Thyroid gland (tissue), 4 donors: ENCODE measurements around the gene SIPA1L2. TPM values are rescaled to one million over a fixed set of nuclear protein-coding genes. Genes with fewer than 3 reads are reported as not detected.

Experiments
- DNase-seq, 2 donors: peaks; one replicate each; pipeline ENCODE4 v3.0.0-alpha.2; 2019
- H3K27ac ChIP-seq, 3 donors: fragments of 200-600 bp; sonication (generic); 1 replicate in 2 of 3; 2 replicates in 1 of 3; pipeline ENCODE4 v1.5.1; 2016 to 2019; ENCODE audit warnings: mild to moderate bottlenecking in 1 of 3, moderate library complexity in 1 of 3
- H3K27me3 ChIP-seq: fragments of 200-600 bp; sonication (generic); one replicate; pipeline ENCODE4 v1.5.1; 2019
- H3K36me3 ChIP-seq, 2 donors: fragments of 200-600 bp; sonication (generic); one replicate each; pipeline ENCODE4 v1.5.1; 2016 to 2019
- H3K4me1 ChIP-seq, 2 donors: fragments of 200-600 bp; sonication (generic); one replicate each; pipeline ENCODE4 v1.5.1; 2017 to 2019
- H3K4me3 ChIP-seq, 3 donors: fragments of 200-600 bp; sonication (generic); replicated peaks in 1 of 3; 1 replicate in 2 of 3; 2 replicates in 1 of 3; pipeline ENCODE4 v1.5.1; 2016; ENCODE audit warnings: mild to moderate bottlenecking in 1 of 3
- H3K9me3 ChIP-seq: fragments of 200-600 bp; sonication (generic); one replicate; pipeline ENCODE4 v1.5.1; 2017
- CTCF ChIP-seq, 6 experiments: fragments of 200-600 bp in 3 of 6; fragments of 450-650 bp in 3 of 6; sonication (generic) in 3 of 6; IDR thresholded peaks; one replicate each; pipeline ENCODE4 v1.5.1; 2016 to 2019; ENCODE audit warnings: antibody characterized with exemption in 6 of 6, mild to moderate bottlenecking in 2 of 6, inconsistent platforms in 1 of 6, moderate library complexity in 1 of 6
- POLR2A ChIP-seq, 2 donors: fragments of 450-650 bp; IDR thresholded peaks; one replicate each; pipeline ENCODE4 v1.6.1; 2017; ENCODE audit warnings: antibody characterized with exemption in 2 of 2, mild to moderate bottlenecking in 2 of 2, moderate library complexity in 1 of 2
- WGBS, 2 donors: methylation state at CpG; one replicate each; pipeline ENCODE4 v1.1.5; 2017; 5-methylcytosine and 5-hydroxymethylcytosine counted together
- intact Hi-C: fragments of 100-400 bp; cut with DNase I; formaldehyde crosslinking; loops from one replicate; pipeline ENCODE4 v1.15.1; 2023
- total RNA-seq, 4 donors: library from RNA; depleted of rRNA; stranded (reverse); fragments of >200 nt; gene quantifications; one replicate each; pipeline ENCODE4 v1.2.3, GENCODE V29; 2016

SIPA1L2 gene
- total RNA-seq, 4 donors from 2014 or later = 15.6 to 44.9 (median 31.3) TPM

- no peak for TF ChIP-seq CTCF (IDR thresholded peaks at IDR 0.05)
- no peak for TF ChIP-seq POLR2A (IDR thresholded peaks at IDR 0.05)
- no peak overlapping the region for H3K27ac ChIP-seq
- no peak for DNase-seq
- H3K36me3 ChIP-seq = no peaks in the 10 kb centered on the region
- H3K4me1 ChIP-seq = peaks cover 23 to 50% of the 10 kb centered on the region in 2 donors
- 86 to 89% methylated on average over 11 of the region's 11 CpGs for WGBS, 2 donors
- H3K9me3 ChIP-seq = no peaks in the 10 kb centered on the region
- intact Hi-C loops = no loop called here
- H3K4me3 ChIP-seq = no peak overlapping the region
- H3K27me3 ChIP-seq = no peaks in the 10 kb centered on the region
Observed at GRCh38 chr1:232587141-232588008, 42.6 kb downstream of the SIPA1L2 start.

- Histone ChIP-seq H3K27me3 (no peaks in the 10 kb centered on the region), H3K36me3 (no peaks in the 10 kb centered on the region), H3K4me1 (peaks cover 18 to 43% of the 10 kb centered on the region in 2 donors), H3K4me3 (no peak overlapping the region), H3K27ac (no peak overlapping the region), H3K9me3 (no peaks in the 10 kb centered on the region)
- DNase-seq = no peak
- 76 to 78% methylated on average over 3 of the region's 3 CpGs for WGBS, 2 donors
- no peak for TF ChIP-seq CTCF (IDR thresholded peaks at IDR 0.05)
- no peak for TF ChIP-seq POLR2A (IDR thresholded peaks at IDR 0.05)
- intact Hi-C loops = no loop called here
Observed at GRCh38 chr1:232586679-232587078, 43.3 kb downstream of the SIPA1L2 start.

GRCh38 chr1:232585486-232585885 lies 44.4 kb downstream of the SIPA1L2 start:
- peaks cover 13 to 31% of the 10 kb centered on the region in 2 donors for H3K4me1 ChIP-seq
- H3K4me3 ChIP-seq = no peak overlapping the region
- no peaks in the 10 kb centered on the region for H3K27me3 ChIP-seq
- intact Hi-C loops = no loop called here
- no peaks in the 10 kb centered on the region for H3K36me3 ChIP-seq
- H3K27ac ChIP-seq = no peak overlapping the region
- TF ChIP-seq CTCF (IDR thresholded peaks at IDR 0.05) (no peak), POLR2A (IDR thresholded peaks at IDR 0.05) (no peak)
- no peaks in the 10 kb centered on the region for H3K9me3 ChIP-seq
- no peak for DNase-seq

- TF ChIP-seq POLR2A (IDR thresholded peaks at IDR 0.05) = no peak
- no peak for TF ChIP-seq CTCF (IDR thresholded peaks at IDR 0.05)
- no peak overlapping the region for H3K4me3 ChIP-seq
- WGBS, 2 donors = 95 to 100% methylated on average over 1 of the region's 1 CpG
- H3K36me3 ChIP-seq = no peaks in the 10 kb centered on the region
- H3K27ac ChIP-seq = no peak overlapping the region
- peaks cover under 1 to 17% of the 10 kb centered on the region in 2 donors for H3K4me1 ChIP-seq
- no peaks in the 10 kb centered on the region for H3K27me3 ChIP-seq
- no peak for DNase-seq
- H3K9me3 ChIP-seq = no peaks in the 10 kb centered on the region
- intact Hi-C loops = no loop called here
Observed at GRCh38 chr1:232581932-232582331, 48.0 kb downstream of the SIPA1L2 start.

Other genes with a start within 250 kb of the SIPA1L2 start
- gene MAP10, start 175.3 kb upstream of the SIPA1L2 start, total RNA-seq = 1 to 10 TPM; 3.8 to 6.6 (median 4.8) TPM